HG02840 (cell line): ENCODE results near the gene PXT1.
"Not testable (repeated sequence)": the region's sequence is repeated elsewhere in the genome, so short reads cannot be mapped to it uniquely, and the experiment has no call there.

Source experiments
- ATAC-seq: cut with Tn5 transposase; IDR thresholded peaks from one replicate; pipeline ENCODE4 v1.9.1; 2021; ENCODE audit warnings: mild to moderate bottlenecking, moderate library complexity, moderate number of reproducible peaks; ENCODE audit not compliant: unreplicated experiment, low FRiP score

Gene PXT1

GRCh38 chr6:36445621-36446020 is 3.0 kb upstream of the PXT1 start:
- no peak for ATAC-seq

- ATAC-seq: no peak
Observed at GRCh38 chr6:36444470-36444869, 1.8 kb upstream of the PXT1 start.

GRCh38 chr6:36443471-36444428 is 1.1 kb upstream of the PXT1 start:
- ATAC-seq: no peak

- no peak for ATAC-seq
Observed at GRCh38 chr6:36442103-36442670, 467 bp downstream of the PXT1 start.

- ATAC-seq: no peak
Observed at GRCh38 chr6:36441307-36441894, 1.3 kb downstream of the PXT1 start.

- ATAC-seq: no peak
Observed at GRCh38 chr6:36436466-36436865, 6.2 kb downstream of the PXT1 start.

- no peak for ATAC-seq
Observed at GRCh38 chr6:36432151-36432671, 10.4 kb downstream of the PXT1 start.

- ATAC-seq: no peak
Observed at GRCh38 chr6:36431197-36431596, 11.5 kb downstream of the PXT1 start.

GRCh38 chr6:36430351-36430750 is 12.3 kb downstream of the PXT1 start:
- ATAC-seq: no peak

GRCh38 chr6:36428911-36429310 is 13.7 kb downstream of the PXT1 start:
- no peak for ATAC-seq

GRCh38 chr6:36426622-36427021 is 16.0 kb downstream of the PXT1 start:
- ATAC-seq: no peak

- ATAC-seq: peak; percentile 92
Observed at GRCh38 chr6:36423101-36423824, 19.4 kb downstream of the PXT1 start.

- ATAC-seq: no peak
Observed at GRCh38 chr6:36422714-36423100, 19.9 kb downstream of the PXT1 start.

- ATAC-seq: no peak
Observed at GRCh38 chr6:36419310-36419709, 23.3 kb downstream of the PXT1 start.

GRCh38 chr6:36418558-36418957 is 24.1 kb downstream of the PXT1 start:
- ATAC-seq: no peak

- ATAC-seq: no peak
Observed at GRCh38 chr6:36414481-36414880, 28.2 kb downstream of the PXT1 start.

- no peak for ATAC-seq
Observed at GRCh38 chr6:36413489-36414480, 28.9 kb downstream of the PXT1 start.

GRCh38 chr6:36409718-36410117 is 32.9 kb downstream of the PXT1 start:
- ATAC-seq: not testable (repeated sequence)

- no peak for ATAC-seq
Observed at GRCh38 chr6:36404164-36404563, 38.5 kb downstream of the PXT1 start.
